C4-2B (cell line): Measurements from ENCODE around the gene EGFL8.
"Not testable (repeated sequence)": the region's sequence is repeated elsewhere in the genome, so short reads cannot be mapped to it uniquely, and the experiment has no call there.

Source experiments
- H3K27ac ChIP-seq: fragments of 450-650 bp; 2 replicates; pipeline ENCODE4 v1.5.1; 2017
- CTCF ChIP-seq: fragments of 450-650 bp; conservative IDR thresholded peaks from 2 replicates; pipeline ENCODE4 v1.5.1; 2017; ENCODE audit warnings: mild to moderate bottlenecking
- ZFX ChIP-seq: fragments of 450-650 bp; IDR thresholded peaks from 2 replicates; pipeline ENCODE4 v1.6.1; 2017

EGFL8 gene

GRCh38 chr6:32181148-32181702 is 16.8 kb downstream of the EGFL8 start:
- no peak for TF ChIP-seq ZFX
- TF ChIP-seq CTCF: no peak
- no peak overlapping the region for H3K27ac ChIP-seq

- TF ChIP-seq CTCF (no peak), ZFX (no peak)
- H3K27ac ChIP-seq: no peak overlapping the region
Measured at GRCh38 chr6:32181915-32182529, 17.6 kb downstream of the EGFL8 start.

GRCh38 chr6:32182555-32182981 is 18.2 kb downstream of the EGFL8 start:
- TF ChIP-seq CTCF: no peak
- TF ChIP-seq ZFX: no peak
- no peak overlapping the region for H3K27ac ChIP-seq

GRCh38 chr6:32183030-32183429 is 18.6 kb downstream of the EGFL8 start:
- TF ChIP-seq ZFX (no peak), CTCF (no peak)
- H3K27ac ChIP-seq: no peak overlapping the region

- TF ChIP-seq CTCF (no peak), ZFX (no peak)
- no peak overlapping the region for H3K27ac ChIP-seq
Measured at GRCh38 chr6:32183483-32184083, 19.2 kb downstream of the EGFL8 start.

GRCh38 chr6:32184084-32184640 is 19.8 kb downstream of the EGFL8 start, which contains the start of gene AGER:
TSS of gene AGER (minus strand) at chr6:32184253. CDS start at chr6:32184222, 31 bp downstream.
- TF ChIP-seq CTCF (no peak), ZFX (no peak)
- no peak within 1 kb of the TSS for H3K27ac ChIP-seq

- H3K27ac ChIP-seq: not testable (repeated sequence)
Measured at GRCh38 chr6:32185681-32186131, 21.3 kb downstream of the EGFL8 start.

- not testable (repeated sequence) for H3K27ac ChIP-seq
Measured at GRCh38 chr6:32186151-32186840, 21.9 kb downstream of the EGFL8 start.
